IPS DF 6.9 (cell line): ENCODE data around the gene DLGAP5.

Source experiments
- DNase-seq: peaks from one replicate; pipeline ENCODE4 v3.0.0-alpha.2; 2013; ENCODE audit warnings: low read depth, low spot score
- H3K27ac ChIP-seq: one replicate; pipeline ENCODE4 v1.5.1; 2013; ENCODE audit warnings: low read length, control low read depth
- H3K27me3 ChIP-seq: 2 replicates; pipeline ENCODE4 v1.6.1; 2013; ENCODE audit warnings: mild to moderate bottlenecking, low read length; ENCODE audit not compliant: control insufficient read depth, insufficient read depth
- H3K36me3 ChIP-seq: 2 replicates; pipeline ENCODE4 v1.6.1; 2013; ENCODE audit warnings: low read length; ENCODE audit not compliant: control insufficient read depth, insufficient read depth
- H3K4me1 ChIP-seq: 2 replicates; pipeline ENCODE4 v1.6.1; 2013; ENCODE audit warnings: low read length; ENCODE audit not compliant: control insufficient read depth, insufficient read depth
- H3K4me3 ChIP-seq: 2 replicates; pipeline ENCODE4 v1.5.1; 2013; ENCODE audit warnings: mild to moderate bottlenecking, low read length
- H3K9me3 ChIP-seq: 2 replicates; pipeline ENCODE4 v1.6.1; 2013; ENCODE audit warnings: low read length, inconsistent platforms; ENCODE audit not compliant: control insufficient read depth, insufficient read depth
- WGBS: extraction: QIAGEN DNeasy Blood & Tissue Kit; methylation state at CpG from one replicate; pipeline ENCODE4 v1.1.7; 2013; ENCODE audit warnings: mixed read lengths, missing lambda C conversion rate; ENCODE audit not compliant: insufficient read length, insufficient coverage; 5-methylcytosine and 5-hydroxymethylcytosine counted together

The DLGAP5 gene

DNA sequence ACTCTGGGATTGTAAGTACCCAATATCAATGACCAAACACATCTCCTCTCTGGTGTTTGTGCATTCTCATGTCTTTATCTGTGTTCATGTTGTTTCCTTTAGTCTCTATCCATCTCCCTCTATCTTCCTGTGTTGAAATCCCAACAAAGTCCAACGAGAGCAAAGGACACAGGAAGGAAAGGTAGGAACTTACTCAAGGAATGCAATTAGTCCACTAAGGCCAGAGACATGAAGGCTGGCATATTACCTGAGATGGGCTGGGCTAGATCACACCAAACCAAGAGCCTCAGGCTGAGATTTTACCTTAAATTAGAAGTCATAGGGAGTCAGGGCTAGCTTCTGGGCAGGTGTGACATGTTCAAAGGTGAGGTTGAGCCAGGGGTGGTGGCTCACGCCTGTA is 76.7 kb downstream of the DLGAP5 start:
- no peak overlapping the region for H3K4me3 ChIP-seq
- no CpG with 5 or more reads among the region's 2 CpGs for WGBS
- no peaks in the 10 kb centered on the region for H3K36me3 ChIP-seq
- no peak overlapping the region for H3K27ac ChIP-seq
- no peak for DNase-seq
- no peaks in the 10 kb centered on the region for H3K4me1 ChIP-seq
- H3K9me3 ChIP-seq = no peaks in the 10 kb centered on the region
- no peaks in the 10 kb centered on the region for H3K27me3 ChIP-seq

DNA sequence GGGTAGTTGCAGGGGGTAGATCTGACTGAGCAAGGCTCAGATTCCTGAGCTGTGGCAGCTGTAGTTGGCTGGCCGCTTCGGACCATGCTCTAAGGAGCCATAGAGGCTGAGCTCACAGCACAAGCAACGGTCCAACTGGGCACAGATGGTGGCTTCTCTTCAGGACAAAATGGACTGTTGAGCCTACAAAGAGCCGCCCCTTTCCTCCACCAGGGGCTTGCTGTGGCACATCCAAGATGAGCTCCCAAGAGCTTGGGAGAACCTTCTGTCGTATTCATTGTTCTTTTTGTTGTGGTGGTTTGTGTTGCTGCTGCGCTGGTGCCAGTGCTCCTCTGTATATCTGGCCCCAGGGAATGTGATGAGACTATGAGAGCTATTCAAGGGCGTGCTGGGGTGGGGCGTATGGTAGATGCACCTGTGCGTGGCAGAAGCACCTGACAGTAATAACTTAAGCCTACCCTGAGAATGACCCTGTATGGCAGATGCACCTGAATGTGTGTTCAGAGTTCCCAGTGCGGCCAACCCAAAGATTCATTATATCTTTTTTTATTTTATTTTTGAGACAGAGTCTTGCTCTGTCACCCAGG is 80.2 kb downstream of the DLGAP5 start:
- H3K4me3 ChIP-seq = no peak overlapping the region
- no peaks in the 10 kb centered on the region for H3K36me3 ChIP-seq
- H3K9me3 ChIP-seq = no peaks in the 10 kb centered on the region
- DNase-seq = no peak
- WGBS = no CpG with 5 or more reads among the region's 10 CpGs
- H3K27me3 ChIP-seq = no peaks in the 10 kb centered on the region
- peaks cover 2% of the 10 kb centered on the region; the same call in 1 of the 2 replicates for H3K4me1 ChIP-seq
- H3K27ac ChIP-seq = no peak overlapping the region

DNA sequence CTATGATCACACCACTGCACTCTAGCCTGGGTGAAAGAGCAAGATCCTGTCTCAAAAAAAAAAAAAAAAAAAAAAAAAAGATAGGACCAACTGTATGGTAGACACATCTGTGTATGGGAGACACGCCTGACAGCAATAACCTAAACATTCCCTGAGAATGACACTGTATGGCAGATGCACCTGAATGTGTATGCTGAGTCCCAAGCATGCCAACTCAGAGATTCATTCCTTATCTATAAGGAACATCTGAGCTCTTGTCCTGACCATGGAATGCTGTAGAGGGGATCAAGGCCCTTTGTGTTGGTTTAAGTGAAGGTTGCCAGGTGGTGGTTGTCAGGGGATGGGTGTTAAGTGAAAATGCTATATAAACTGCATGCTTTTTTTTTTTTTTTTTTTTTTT is 81.5 kb downstream of the DLGAP5 start:
- no peaks in the 10 kb centered on the region for H3K36me3 ChIP-seq
- H3K4me1 ChIP-seq = peaks cover 2% of the 10 kb centered on the region; the same call in 1 of the 2 replicates
- H3K27me3 ChIP-seq = no peaks in the 10 kb centered on the region
- no CpG with 5 or more reads among the region's 1 CpG for WGBS
- no peaks in the 10 kb centered on the region for H3K9me3 ChIP-seq
- H3K27ac ChIP-seq = no peak overlapping the region
- no peak overlapping the region for H3K4me3 ChIP-seq
- no peak for DNase-seq

DNA sequence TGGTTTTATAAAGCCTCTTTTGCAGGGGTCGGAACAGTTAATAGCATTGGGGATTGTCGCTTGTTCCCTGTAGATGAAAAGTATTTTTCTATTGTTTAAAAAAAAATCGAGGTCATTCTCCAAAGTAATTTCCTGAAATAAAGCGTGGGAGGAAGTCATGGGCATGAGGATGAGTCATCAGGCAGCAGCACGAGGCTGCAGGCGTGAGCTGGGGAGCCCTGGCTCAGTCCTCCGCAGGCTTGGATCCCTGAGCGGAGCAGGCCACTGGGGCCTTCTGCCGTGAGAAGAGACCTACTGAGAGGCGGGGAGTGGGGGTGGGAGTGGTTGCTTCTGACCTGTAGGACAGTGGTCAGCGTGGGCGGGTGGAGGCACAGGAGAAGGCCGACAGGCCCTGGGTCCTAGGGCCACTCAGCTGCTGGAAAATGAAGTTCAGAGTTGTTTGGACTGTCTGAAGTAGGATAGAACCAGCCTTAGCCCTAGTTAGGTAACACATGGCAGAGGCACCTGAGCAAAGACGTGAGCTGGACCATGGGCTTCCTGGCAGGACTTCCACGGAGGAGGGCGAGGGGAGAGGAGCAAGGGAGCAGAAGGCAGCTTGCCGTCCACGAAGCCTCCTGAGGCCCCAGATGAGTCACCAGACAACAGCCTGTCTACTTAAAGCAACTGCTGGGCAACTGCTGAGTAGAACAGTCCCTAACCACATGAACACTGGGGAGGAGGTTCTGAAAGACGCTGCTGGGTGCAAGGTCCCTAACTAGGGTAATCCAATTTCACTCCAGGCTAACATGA is 83.4 kb downstream of the DLGAP5 start:
- H3K4me1 ChIP-seq = peaks cover 5% of the 10 kb centered on the region; the same call in 1 of the 2 replicates
- H3K9me3 ChIP-seq = no peaks in the 10 kb centered on the region
- H3K4me3 ChIP-seq = no peak overlapping the region
- H3K27ac ChIP-seq = no peak overlapping the region
- DNase-seq = no peak
- H3K27me3 ChIP-seq = no peaks in the 10 kb centered on the region
- no peaks in the 10 kb centered on the region for H3K36me3 ChIP-seq
- WGBS = no CpG with 5 or more reads among the region's 19 CpGs

DNA sequence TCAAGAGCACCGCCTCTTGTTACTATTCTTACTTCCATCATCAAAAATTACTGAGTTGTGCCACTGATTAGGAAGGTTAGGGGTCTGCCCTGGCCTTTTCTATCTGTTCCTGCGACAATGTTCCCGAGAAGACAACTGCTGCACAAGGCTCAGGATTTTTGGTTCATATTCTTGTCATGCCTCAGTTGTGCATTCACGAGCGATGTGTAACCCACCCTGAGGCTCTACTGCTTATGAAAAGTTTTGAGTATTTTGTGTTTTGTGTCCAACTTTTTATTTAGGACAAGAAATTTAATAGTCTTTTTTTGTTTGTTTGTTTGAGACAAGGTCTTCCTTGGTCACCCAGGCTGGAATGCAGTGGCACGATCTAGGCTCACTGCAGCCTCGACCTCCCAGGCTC is 85.4 kb downstream of the DLGAP5 start:
- peaks cover 9% of the 10 kb centered on the region for H3K4me1 ChIP-seq
- H3K27me3 ChIP-seq = no peaks in the 10 kb centered on the region
- DNase-seq = no peak
- H3K27ac ChIP-seq = no peak overlapping the region
- H3K4me3 ChIP-seq = no peak overlapping the region
- H3K36me3 ChIP-seq = no peaks in the 10 kb centered on the region
- no peaks in the 10 kb centered on the region for H3K9me3 ChIP-seq
- WGBS = no CpG with 5 or more reads among the region's 7 CpGs

DNA sequence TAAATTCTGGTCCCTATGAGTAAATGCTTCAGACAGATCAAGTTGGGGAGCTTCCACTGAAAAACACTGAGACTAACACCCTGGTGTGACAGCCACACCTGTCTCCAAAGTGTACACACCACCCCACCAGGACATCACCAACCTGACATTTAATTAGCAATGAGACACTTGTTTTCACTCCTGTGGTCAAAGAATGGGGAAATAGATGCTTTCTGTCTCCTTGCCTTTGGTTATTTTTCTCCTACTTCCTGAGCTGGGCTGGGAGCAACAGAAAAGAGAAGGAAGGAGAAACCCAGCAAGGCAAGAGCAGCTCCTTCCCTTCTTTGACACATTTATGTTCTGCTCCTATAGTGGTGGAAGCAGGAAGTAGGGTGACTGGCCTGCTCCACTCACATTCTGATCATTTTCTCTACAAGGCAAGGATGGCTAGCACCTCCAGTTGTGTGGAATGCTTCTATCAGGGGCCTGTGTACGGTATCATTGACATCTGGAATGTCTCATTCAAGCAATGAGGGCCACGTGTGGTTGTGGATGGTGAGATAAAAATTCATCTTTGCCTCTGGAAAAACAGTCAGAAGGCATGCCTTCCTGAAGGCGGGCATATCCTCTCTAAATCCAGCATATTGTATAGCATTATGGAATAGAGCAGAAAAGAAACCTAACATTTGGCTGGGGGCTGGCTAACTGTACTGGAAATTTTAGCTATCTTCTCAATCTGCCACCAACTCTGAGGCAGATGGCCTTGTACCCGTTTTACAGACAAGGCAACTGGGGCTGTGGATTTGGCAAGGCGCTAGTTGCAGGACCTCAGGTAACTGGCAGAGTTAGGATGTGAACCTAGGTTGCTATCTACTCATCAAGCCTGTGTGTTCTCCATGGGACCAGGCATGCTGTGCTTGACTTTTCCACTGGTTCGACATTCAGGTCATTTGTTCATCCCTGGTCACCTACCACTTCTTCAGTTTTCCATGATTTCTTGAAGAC is 87.1 kb downstream of the DLGAP5 start:
- H3K4me3 ChIP-seq = no peak overlapping the region
- no peak overlapping the region for H3K27ac ChIP-seq
- peaks cover 9% of the 10 kb centered on the region for H3K4me1 ChIP-seq
- WGBS = no CpG with 5 or more reads among the region's 6 CpGs
- no peaks in the 10 kb centered on the region for H3K27me3 ChIP-seq
- no peaks in the 10 kb centered on the region for H3K9me3 ChIP-seq
- no peaks in the 10 kb centered on the region for H3K36me3 ChIP-seq
- DNase-seq = no peak

DNA sequence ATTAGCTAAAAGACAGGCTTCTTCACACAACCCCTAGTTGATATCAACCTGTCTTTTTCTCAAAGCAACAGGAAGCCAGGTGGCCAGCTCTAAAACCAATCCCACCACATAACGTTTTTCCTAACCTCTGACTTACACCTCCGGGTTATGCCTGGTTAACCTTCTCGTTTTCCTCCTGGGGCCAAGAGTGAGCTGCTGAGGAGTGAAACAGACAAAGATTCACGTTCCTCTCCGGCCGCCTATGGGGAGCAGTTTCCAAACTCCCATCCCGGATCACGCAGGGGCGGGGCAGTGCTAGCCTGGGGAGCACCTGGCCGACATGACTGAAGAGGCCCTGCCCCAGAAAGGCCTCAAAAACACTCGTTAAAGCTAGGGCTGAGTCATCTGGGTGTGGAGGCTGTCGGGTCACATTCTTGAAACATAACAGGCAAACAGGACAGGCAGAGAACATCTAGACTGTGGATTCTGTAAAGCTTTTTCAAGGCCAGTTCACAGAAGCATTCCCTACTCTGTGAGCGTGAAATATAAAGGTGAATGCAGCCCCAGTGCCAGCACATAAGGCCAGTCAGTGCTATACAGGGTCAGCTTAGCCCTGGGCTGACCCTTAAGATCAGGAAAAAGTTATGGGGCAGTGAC is 88.3 kb downstream of the DLGAP5 start:
- Histone ChIP-seq H3K4me1 (peaks cover 9% of the 10 kb centered on the region), H3K27me3 (no peaks in the 10 kb centered on the region), H3K9me3 (no peaks in the 10 kb centered on the region), H3K36me3 (no peaks in the 10 kb centered on the region), H3K4me3 (no peak overlapping the region), H3K27ac (no peak overlapping the region)
- no peak for DNase-seq
- WGBS = no CpG with 5 or more reads among the region's 13 CpGs

DNA sequence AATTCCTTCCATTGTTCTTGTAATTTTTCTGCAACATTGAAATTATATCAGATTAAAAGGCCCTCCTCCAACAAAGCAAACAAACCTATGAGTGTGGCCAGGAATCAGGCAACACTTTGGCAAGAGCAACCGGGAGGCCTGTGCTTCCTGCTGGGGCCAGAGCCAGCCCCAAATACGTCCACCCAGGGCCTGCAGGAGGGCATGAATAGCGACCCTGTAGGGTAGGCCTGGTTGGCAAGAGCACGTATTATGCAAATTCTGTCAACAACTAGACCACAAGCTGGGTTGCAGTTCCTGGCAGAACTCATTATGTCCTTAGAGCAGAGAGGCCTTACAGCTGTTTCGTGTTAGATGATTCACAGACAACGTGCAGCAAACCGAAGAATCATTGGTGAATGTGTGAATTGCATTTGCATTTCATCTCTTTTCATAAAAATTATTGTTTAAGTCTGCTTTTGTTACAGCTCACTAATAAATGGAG is 89.2 kb downstream of the DLGAP5 start:
- no peak overlapping the region for H3K4me3 ChIP-seq
- no CpG with 5 or more reads among the region's 7 CpGs for WGBS
- no peaks in the 10 kb centered on the region for H3K36me3 ChIP-seq
- peaks cover 6% of the 10 kb centered on the region for H3K4me1 ChIP-seq
- H3K27ac ChIP-seq = no peak overlapping the region
- DNase-seq = no peak
- H3K27me3 ChIP-seq = no peaks in the 10 kb centered on the region
- H3K9me3 ChIP-seq = no peaks in the 10 kb centered on the region

DNA sequence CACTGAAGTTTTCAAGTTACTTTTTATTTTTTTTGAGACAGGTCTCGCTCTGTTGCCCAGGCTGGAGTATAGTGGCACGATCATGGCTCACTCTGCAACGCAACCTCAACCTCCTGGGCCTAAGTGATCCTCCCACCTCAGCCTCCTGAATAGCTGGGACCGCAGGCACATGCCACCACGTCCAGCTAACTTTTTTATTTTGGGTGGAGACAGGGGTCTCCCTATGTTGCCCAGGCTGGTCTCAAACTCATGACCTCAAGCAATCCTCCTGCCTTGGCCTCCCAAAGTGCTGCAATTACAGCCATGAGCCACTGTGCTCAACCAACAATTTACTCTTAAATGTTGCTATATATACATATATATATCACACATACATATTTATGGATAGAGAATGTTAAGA is 89.7 kb downstream of the DLGAP5 start:
- H3K27me3 ChIP-seq = no peaks in the 10 kb centered on the region
- no peak overlapping the region for H3K27ac ChIP-seq
- H3K4me1 ChIP-seq = peaks cover 6% of the 10 kb centered on the region
- no peaks in the 10 kb centered on the region for H3K9me3 ChIP-seq
- no peaks in the 10 kb centered on the region for H3K36me3 ChIP-seq
- DNase-seq = no peak
- WGBS = no CpG with 5 or more reads among the region's 5 CpGs
- no peak overlapping the region for H3K4me3 ChIP-seq

DNA sequence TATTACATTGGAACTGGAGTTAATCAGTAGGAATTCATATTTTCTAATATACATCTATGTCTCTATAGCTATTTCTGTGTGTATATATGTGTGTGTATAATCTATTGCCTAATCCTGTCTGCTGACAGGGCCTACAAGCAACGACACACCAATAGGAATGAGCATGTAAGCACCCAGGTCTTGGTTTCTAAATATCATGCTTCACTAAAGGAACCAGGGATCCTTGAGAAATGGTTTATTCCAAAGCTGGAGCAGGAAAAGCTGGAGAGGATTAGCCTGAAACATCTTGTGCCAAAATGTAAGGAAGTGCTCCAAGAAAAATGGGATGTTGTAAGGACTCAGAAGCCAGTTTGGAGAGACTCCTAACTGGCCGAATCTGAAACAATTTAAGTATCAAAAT is 91.6 kb downstream of the DLGAP5 start:
- DNase-seq = no peak
- H3K4me3 ChIP-seq = no peak overlapping the region
- H3K27ac ChIP-seq = no peak overlapping the region
- H3K36me3 ChIP-seq = no peaks in the 10 kb centered on the region
- no peaks in the 10 kb centered on the region for H3K9me3 ChIP-seq
- peaks cover 6% of the 10 kb centered on the region for H3K4me1 ChIP-seq
- no CpG with 5 or more reads among the region's 2 CpGs for WGBS
- H3K27me3 ChIP-seq = no peaks in the 10 kb centered on the region
